H7 (cell line): Measurements from ENCODE around the gene SLC12A7. TPM values are rescaled to one million over a fixed set of nuclear protein-coding genes. Genes with fewer than 3 reads are reported as not detected.

ENCODE experiments used
- DNase-seq: peaks from one replicate; pipeline ENCODE4 v3.0.0; 2012
- H3K27me3 ChIP-seq: 2 replicates; pipeline ENCODE4 v1.6.0; 2011; ENCODE audit warnings: mild to moderate bottlenecking, low read length; ENCODE audit not compliant: control insufficient read depth, insufficient read depth
- H3K36me3 ChIP-seq: replicated peaks from 2 replicates; pipeline ENCODE4 v1.5.1; 2011; ENCODE audit warnings: low read length; ENCODE audit not compliant: control insufficient read depth, insufficient read depth
- H3K4me3 ChIP-seq: 2 replicates; pipeline ENCODE4 v1.5.1; 2011; ENCODE audit warnings: low read depth, mild to moderate bottlenecking, control low read depth, low read length, moderate library complexity; ENCODE audit not compliant: insufficient read depth
- total RNA-seq: library from RNA; depleted of rRNA; stranded (reverse); fragments of >200 nt; shearing (Covaris generic); gene quantifications from 2 replicates; pipeline ENCODE4 v1.2.3, GENCODE V29; 2014

SLC12A7 gene
- total RNA-seq, 1 experiment from 2014 or later: 19.8 TPM

GRCh38 chr5:1113805-1114586 is 2.1 kb upstream of the SLC12A7 start:
- Histone ChIP-seq H3K36me3 (no peaks in the 10 kb centered on the region), H3K4me3 (no peak overlapping the region), H3K27me3 (no peaks in the 10 kb centered on the region)
- peak; percentile 80 for DNase-seq

GRCh38 chr5:1113332-1113690 is 1.4 kb upstream of the SLC12A7 start:
- no peaks in the 10 kb centered on the region for H3K36me3 ChIP-seq
- DNase-seq: no peak
- no peak overlapping the region for H3K4me3 ChIP-seq
- H3K27me3 ChIP-seq: no peaks in the 10 kb centered on the region

- no peaks in the 10 kb centered on the region for H3K27me3 ChIP-seq
- H3K36me3 ChIP-seq: no peaks in the 10 kb centered on the region
- no peak overlapping the region for H3K4me3 ChIP-seq
- DNase-seq: peak; percentile 76
Measured at GRCh38 chr5:1112596-1113331, 901 bp upstream of the SLC12A7 start.

GRCh38 chr5:1111241-1111726 is 579 bp downstream of the SLC12A7 start:
- DNase-seq: peak; percentile 93
- Histone ChIP-seq H3K4me3 (peak overlapping the region; percentile 77), H3K27me3 (no peaks in the 10 kb centered on the region), H3K36me3 (no peaks in the 10 kb centered on the region)

- peak; percentile 69 for DNase-seq
- Histone ChIP-seq H3K27me3 (no peaks in the 10 kb centered on the region), H3K4me3 (peak overlapping the region; percentile 77)
Measured at GRCh38 chr5:1110307-1111240, 1.3 kb downstream of the SLC12A7 start.

GRCh38 chr5:1109542-1110306 is 2.1 kb downstream of the SLC12A7 start:
- no peaks in the 10 kb centered on the region for H3K27me3 ChIP-seq
- no peaks in the 10 kb centered on the region for H3K36me3 ChIP-seq
- DNase-seq: no peak
- no peak overlapping the region for H3K4me3 ChIP-seq

More at GRCh38 chr5:1110307-1111240, 1.3 kb downstream of the SLC12A7 start:
- no peaks in the 10 kb centered on the region for H3K36me3 ChIP-seq

- no peak overlapping the region for H3K4me3 ChIP-seq
- H3K27me3 ChIP-seq: no peaks in the 10 kb centered on the region
- no peak for DNase-seq
- H3K36me3 ChIP-seq: no peaks in the 10 kb centered on the region
Measured at GRCh38 chr5:1108865-1109174, 3.0 kb downstream of the SLC12A7 start.

- no peak for DNase-seq
- Histone ChIP-seq H3K4me3 (no peak overlapping the region), H3K27me3 (no peaks in the 10 kb centered on the region), H3K36me3 (no peaks in the 10 kb centered on the region)
Measured at GRCh38 chr5:1108023-1108864, 3.6 kb downstream of the SLC12A7 start.

- H3K4me3 ChIP-seq: no peak overlapping the region
- H3K36me3 ChIP-seq: no peaks in the 10 kb centered on the region
- DNase-seq: peak; percentile 91
Measured at GRCh38 chr5:1107167-1108022, 4.5 kb downstream of the SLC12A7 start.

GRCh38 chr5:1106385-1107166 is 5.3 kb downstream of the SLC12A7 start:
- Histone ChIP-seq H3K4me3 (no peak overlapping the region), H3K36me3 (no peaks in the 10 kb centered on the region), H3K27me3 (no peaks in the 10 kb centered on the region)
- DNase-seq: no peak

More at GRCh38 chr5:1107167-1108022, 4.5 kb downstream of the SLC12A7 start:
- no peaks in the 10 kb centered on the region for H3K27me3 ChIP-seq

- Histone ChIP-seq H3K27me3 (no peaks in the 10 kb centered on the region), H3K36me3 (no peaks in the 10 kb centered on the region), H3K4me3 (no peak overlapping the region)
- peak; percentile 81 for DNase-seq
Measured at GRCh38 chr5:1105350-1106265, 6.3 kb downstream of the SLC12A7 start.
